ENCODE measurements around the gene AGAP2. TPM values are rescaled to one million over a fixed set of nuclear protein-coding genes. Genes with fewer than 3 reads are reported as not detected.

The AGAP2 gene
- polyA plus RNA-seq, 1 donor (not counting 4 experiments of a cell fraction or from before 2014, with no cell fraction given), result 0.13 TPM

GRCh38 chr12:57781244-57781643, 42.7 kb upstream of the AGAP2 start:
- Histone ChIP-seq H3K9me1 (ENCODE audit: control insufficient read depth, extremely low read depth, insufficient read depth, low read length) (no peaks in the 10 kb centered on the region), H3K9me3 (ENCODE audit: control insufficient read depth, low read depth, low read length) (no peaks in the 10 kb centered on the region), H3K9ac (ENCODE audit: control insufficient read depth, extremely low read depth, insufficient read depth, low read length) (no peak overlapping the region), H2AFZ (ENCODE audit: control insufficient read depth, low read length) (no peak overlapping the region), H3K4me3 (ENCODE audit: control insufficient read depth in 2 of 3, extremely low read depth in 1 of 3, insufficient read depth in 2 of 3, low read depth in 1 of 3, low read length in 3 of 3) (no peak overlapping the region), H3K36me3 (ENCODE audit: control insufficient read depth in 2 of 2, extremely low read depth in 1 of 2, insufficient read depth in 2 of 2, low read length in 2 of 2) (peaks cover 2 to 8% of the 10 kb centered on the region in 2 experiments), H3K4me2 (ENCODE audit: control insufficient read depth, extremely low read depth, insufficient read depth, low read depth, low read length) (no peak overlapping the region), H3K79me2 (ENCODE audit: control insufficient read depth, insufficient read depth, low read length) (peaks cover 16% of the 10 kb centered on the region), H4K20me1 (ENCODE audit: control insufficient read depth, extremely low read depth, insufficient read depth, low read length) (no peaks in the 10 kb centered on the region), H3K27ac (ENCODE audit: control insufficient read depth, insufficient read depth, low read length) (no peak overlapping the region), H3K27me3 (ENCODE audit: control insufficient read depth, extremely low read depth, insufficient read depth, low read length) (no peaks in the 10 kb centered on the region), H3K4me1 (ENCODE audit: control insufficient read depth, extremely low read depth, insufficient read depth, low read length) (peaks cover 8% of the 10 kb centered on the region)
- DNase-seq (ENCODE audit: low read depth, low spot score) (no peak), FAIRE-seq (no peak)
- TF ChIP-seq CTCF (optimal IDR thresholded peaks at IDR 0.05 in 1 of 3, IDR thresholded peaks at IDR 0.05 in 1 of 3, conservative IDR thresholded peaks at IDR 0.05 in 1 of 3; ENCODE audit: extremely low read depth in 1 of 3, insufficient read depth in 2 of 3, low read length in 3 of 3), result no peak
- TF ChIP-seq EZH2 (IDR thresholded peaks at IDR 0.05; ENCODE audit: low read length), result no peak
- dilution Hi-C loops (cut with MboI; ENCODE audit: extremely low pct_ligation_motif_present, low sequenced_read_pairs), result no loop called here

- Histone ChIP-seq H3K9me1 (ENCODE audit: control insufficient read depth, extremely low read depth, insufficient read depth, low read length) (no peaks in the 10 kb centered on the region), H3K27ac (ENCODE audit: control insufficient read depth, insufficient read depth, low read length) (no peak overlapping the region), H3K4me3 (ENCODE audit: control insufficient read depth in 2 of 3, extremely low read depth in 1 of 3, insufficient read depth in 2 of 3, low read depth in 1 of 3, low read length in 3 of 3) (no peak overlapping the region), H3K27me3 (ENCODE audit: control insufficient read depth, extremely low read depth, insufficient read depth, low read length) (no peaks in the 10 kb centered on the region), H3K9me3 (ENCODE audit: control insufficient read depth, low read depth, low read length) (no peaks in the 10 kb centered on the region), H3K79me2 (ENCODE audit: control insufficient read depth, insufficient read depth, low read length) (peaks cover 16% of the 10 kb centered on the region), H3K9ac (ENCODE audit: control insufficient read depth, extremely low read depth, insufficient read depth, low read length) (no peak overlapping the region), H2AFZ (ENCODE audit: control insufficient read depth, low read length) (no peak overlapping the region), H3K4me2 (ENCODE audit: control insufficient read depth, extremely low read depth, insufficient read depth, low read depth, low read length) (no peak overlapping the region), H3K36me3 (ENCODE audit: control insufficient read depth in 2 of 2, extremely low read depth in 1 of 2, insufficient read depth in 2 of 2, low read length in 2 of 2) (peaks cover 3 to 11% of the 10 kb centered on the region in 2 experiments), H3K4me1 (ENCODE audit: control insufficient read depth, extremely low read depth, insufficient read depth, low read length) (peaks cover 8% of the 10 kb centered on the region), H4K20me1 (ENCODE audit: control insufficient read depth, extremely low read depth, insufficient read depth, low read length) (no peaks in the 10 kb centered on the region)
- FAIRE-seq, result no peak
- no peak for TF ChIP-seq EZH2 (IDR thresholded peaks at IDR 0.05; ENCODE audit: low read length)
- no peak for TF ChIP-seq CTCF (optimal IDR thresholded peaks at IDR 0.05 in 1 of 3, IDR thresholded peaks at IDR 0.05 in 1 of 3, conservative IDR thresholded peaks at IDR 0.05 in 1 of 3; ENCODE audit: extremely low read depth in 1 of 3, insufficient read depth in 2 of 3, low read length in 3 of 3)
- DNase-seq (ENCODE audit: low read depth, low spot score), result no peak
- dilution Hi-C loops (cut with MboI; ENCODE audit: extremely low pct_ligation_motif_present, low sequenced_read_pairs), result no loop called here
Measured at GRCh38 chr12:57780284-57780897, 41.8 kb upstream of the AGAP2 start.
